NT2/D1 (cell line): ENCODE data around the gene COBL.

Experiments
- DNase-seq: peaks from one replicate; pipeline ENCODE4 v3.0.0-alpha.2; 2011; ENCODE audit warnings: low read depth, low spot score
- H3K27me3 ChIP-seq: 2 replicates; pipeline ENCODE4 v1.6.0; 2011; ENCODE audit warnings: mild to moderate bottlenecking; ENCODE audit not compliant: insufficient read length, insufficient read depth
- H3K36me3 ChIP-seq: 2 replicates; pipeline ENCODE4 v1.6.1; 2011; ENCODE audit warnings: mild to moderate bottlenecking, low read length, mixed read lengths; ENCODE audit not compliant: insufficient read depth, insufficient read length
- H3K4me1 ChIP-seq: 2 replicates; pipeline ENCODE4 v1.5.1; 2011; ENCODE audit not compliant: insufficient read depth, insufficient read length
- H3K4me3 ChIP-seq: 2 replicates; pipeline ENCODE4 v1.5.1; 2011; ENCODE audit warnings: low read depth; ENCODE audit not compliant: insufficient read length
- H3K9ac ChIP-seq: 2 replicates; pipeline ENCODE4 v1.6.0; 2011; ENCODE audit warnings: low read depth; ENCODE audit not compliant: insufficient read length
- H3K9me3 ChIP-seq: 2 replicates; pipeline ENCODE4 v1.5.1; 2011; ENCODE audit warnings: mild to moderate bottlenecking, low read length; ENCODE audit not compliant: insufficient read depth
- SUZ12 ChIP-seq: IDR thresholded peaks from 2 replicates; pipeline ENCODE4 v1.6.1; 2011; ENCODE audit not compliant: insufficient read length, insufficient read depth; ENCODE audit errors: extremely low read depth
- YY1 ChIP-seq: IDR thresholded peaks from 2 replicates; pipeline ENCODE4 v1.6.1; 2011; ENCODE audit not compliant: insufficient read length, insufficient read depth
- ZNF274 ChIP-seq: IDR thresholded peaks from 2 replicates; pipeline ENCODE4 v1.6.1; 2011; ENCODE audit warnings: mild to moderate bottlenecking, low read depth, low read length

Gene COBL

DNA sequence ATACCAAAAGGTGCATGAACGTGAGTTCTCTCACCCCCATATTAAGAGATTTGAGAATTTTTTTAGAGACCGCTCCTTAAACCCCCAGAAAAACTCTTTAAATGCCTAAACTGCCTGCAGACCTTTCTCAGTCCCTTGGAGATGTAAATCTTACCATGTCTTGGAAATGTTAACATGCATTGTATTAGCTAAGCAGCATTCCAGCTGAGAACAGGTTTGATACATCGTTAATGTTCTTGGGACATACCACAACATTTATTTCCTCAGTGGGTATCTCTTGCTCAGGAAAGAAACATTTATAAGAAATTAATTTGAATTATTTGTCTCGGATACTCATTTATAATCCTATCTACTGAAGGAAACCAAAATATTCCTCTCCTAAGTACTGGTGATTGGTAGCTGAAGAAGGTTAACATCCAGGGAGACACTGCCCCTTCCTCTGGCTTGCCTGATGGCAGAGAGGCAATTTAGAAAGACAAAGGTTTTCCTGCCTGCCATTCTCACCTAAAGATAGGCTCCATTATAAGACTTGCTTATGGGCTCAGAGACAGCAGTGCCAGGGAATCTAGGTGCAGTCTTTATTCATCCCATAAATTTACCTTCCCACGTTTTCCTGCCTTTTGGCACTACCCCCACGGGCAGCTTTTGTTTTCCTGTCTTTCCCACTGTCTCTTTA, 141.2 kb downstream of the COBL start:
- no peak overlapping the region for H3K9ac ChIP-seq
- no peaks in the 10 kb centered on the region for H3K9me3 ChIP-seq
- H3K36me3 ChIP-seq, result no peaks in the 10 kb centered on the region
- TF ChIP-seq YY1 (no peak), SUZ12 (no peak), ZNF274 (no peak)
- peak; percentile 60 for DNase-seq
- H3K4me1 ChIP-seq, result peaks cover 6% of the 10 kb centered on the region
- no peak overlapping the region for H3K4me3 ChIP-seq
- no peaks in the 10 kb centered on the region for H3K27me3 ChIP-seq

DNA sequence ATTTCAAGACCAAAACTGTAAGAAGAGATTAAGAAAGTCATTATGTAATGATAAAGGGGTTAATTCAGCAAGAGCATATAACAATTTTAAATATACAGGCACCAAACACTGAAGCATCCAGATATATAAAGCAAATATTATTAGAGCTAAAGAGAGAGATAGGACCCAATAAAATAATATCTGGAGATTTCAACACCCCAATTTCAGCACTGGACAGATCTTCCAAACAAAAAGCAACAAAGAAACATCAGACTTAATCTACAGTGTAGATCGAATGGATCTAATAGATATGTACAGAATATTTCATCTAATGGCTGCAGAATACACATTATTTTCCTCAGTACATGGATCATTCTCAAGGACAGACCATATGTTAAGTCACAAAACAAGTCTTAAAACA, 151.3 kb downstream of the COBL start:
- TF ChIP-seq YY1 (no peak), SUZ12 (no peak), ZNF274 (no peak)
- Histone ChIP-seq H3K27me3 (no peaks in the 10 kb centered on the region), H3K4me1 (no peaks in the 10 kb centered on the region), H3K4me3 (no peak overlapping the region), H3K36me3 (no peaks in the 10 kb centered on the region), H3K9ac (no peak overlapping the region), H3K9me3 (peaks cover 9% of the 10 kb centered on the region; the same call in 1 of the 2 replicates)
- no peak for DNase-seq

- Histone ChIP-seq H3K36me3 (no peaks in the 10 kb centered on the region), H3K4me3 (no peak overlapping the region), H3K27me3 (no peaks in the 10 kb centered on the region), H3K9me3 (peaks cover 9% of the 10 kb centered on the region; the same call in 1 of the 2 replicates), H3K4me1 (no peaks in the 10 kb centered on the region), H3K9ac (no peak overlapping the region)
- TF ChIP-seq ZNF274, result no peak
- no peak for TF ChIP-seq YY1
- TF ChIP-seq SUZ12, result no peak
- DNase-seq, result peak; percentile 98
These were observed 153.8 kb downstream of the COBL start for GRCh38 chr7:51162724-51163329.

DNA sequence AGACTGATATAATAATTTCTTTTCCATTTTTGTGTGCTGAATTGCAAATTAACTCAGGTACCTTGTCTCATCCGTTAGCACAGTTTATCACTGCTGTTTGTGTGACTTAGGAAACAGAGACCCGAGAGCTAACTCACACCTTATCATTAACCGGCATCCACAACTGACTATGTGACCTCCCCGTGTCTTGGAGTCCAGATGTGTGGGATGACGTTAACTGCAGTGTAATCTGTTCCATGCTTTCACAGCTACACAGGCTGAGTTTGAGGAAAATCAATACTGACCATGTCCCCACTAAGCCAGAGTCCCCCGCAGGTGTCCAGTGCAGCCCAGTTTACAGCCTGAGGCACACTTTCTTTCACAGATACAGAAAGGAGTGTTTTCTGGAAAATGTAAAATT, 154.7 kb downstream of the COBL start:
- Histone ChIP-seq H3K4me1 (no peaks in the 10 kb centered on the region), H3K27me3 (no peaks in the 10 kb centered on the region), H3K4me3 (no peak overlapping the region), H3K36me3 (no peaks in the 10 kb centered on the region), H3K9ac (no peak overlapping the region), H3K9me3 (peaks cover 9% of the 10 kb centered on the region; the same call in 1 of the 2 replicates)
- no peak for DNase-seq
- TF ChIP-seq SUZ12, result no peak
- no peak for TF ChIP-seq YY1
- TF ChIP-seq ZNF274, result no peak

DNA sequence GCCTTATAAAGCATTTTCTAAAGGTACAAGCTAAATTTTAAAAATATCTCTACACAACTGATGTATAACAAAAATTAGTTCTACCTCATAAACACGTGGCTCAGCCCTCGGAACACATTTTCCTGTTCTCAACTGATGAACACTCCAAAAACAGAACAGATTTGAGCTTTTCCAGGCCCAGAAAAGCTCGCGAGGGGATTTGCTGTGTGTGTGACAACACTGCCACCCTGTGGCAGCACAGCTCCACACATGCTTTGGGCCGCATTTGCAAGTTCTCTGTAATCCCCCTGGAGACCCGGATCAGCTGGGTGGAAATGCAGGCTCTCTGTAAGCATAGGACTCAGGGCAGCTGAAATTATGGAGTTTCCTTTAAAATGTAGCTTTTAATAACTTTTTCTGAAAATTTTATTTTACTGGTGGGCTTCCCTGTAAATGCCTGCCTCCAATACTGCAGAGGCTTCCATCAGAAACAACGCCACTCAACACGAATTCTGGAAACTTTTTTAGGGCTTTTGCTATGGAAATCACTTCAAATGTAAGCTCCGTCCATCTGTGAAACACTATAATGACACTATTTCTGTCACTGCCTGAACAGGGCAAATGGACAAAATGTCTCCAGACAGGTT, 155.5 kb downstream of the COBL start:
- Histone ChIP-seq H3K4me3 (no peak overlapping the region), H3K9ac (no peak overlapping the region), H3K9me3 (peaks cover 9% of the 10 kb centered on the region; the same call in 1 of the 2 replicates), H3K36me3 (no peaks in the 10 kb centered on the region), H3K27me3 (no peaks in the 10 kb centered on the region), H3K4me1 (no peaks in the 10 kb centered on the region)
- DNase-seq, result peak; percentile 91
- TF ChIP-seq YY1 (no peak), SUZ12 (no peak), ZNF274 (no peak)

GRCh38 chr7:51160411-51160810, 156.2 kb downstream of the COBL start:
- H3K9ac ChIP-seq, result no peak overlapping the region
- peaks cover 7% of the 10 kb centered on the region; the same call in 1 of the 2 replicates for H3K9me3 ChIP-seq
- H3K36me3 ChIP-seq, result no peaks in the 10 kb centered on the region
- TF ChIP-seq SUZ12, result no peak
- TF ChIP-seq ZNF274, result no peak
- TF ChIP-seq YY1, result no peak
- H3K27me3 ChIP-seq, result no peaks in the 10 kb centered on the region
- no peak for DNase-seq
- H3K4me3 ChIP-seq, result no peak overlapping the region
- no peaks in the 10 kb centered on the region for H3K4me1 ChIP-seq

GRCh38 chr7:51158742-51159445, 157.7 kb downstream of the COBL start:
- Histone ChIP-seq H3K9me3 (no peaks in the 10 kb centered on the region), H3K4me1 (no peaks in the 10 kb centered on the region), H3K9ac (no peak overlapping the region), H3K4me3 (no peak overlapping the region), H3K27me3 (no peaks in the 10 kb centered on the region), H3K36me3 (no peaks in the 10 kb centered on the region)
- no peak for DNase-seq
- TF ChIP-seq YY1 (no peak), ZNF274 (no peak), SUZ12 (no peak)
